Measurements from ENCODE around the gene PER2.

The PER2 gene

DNA sequence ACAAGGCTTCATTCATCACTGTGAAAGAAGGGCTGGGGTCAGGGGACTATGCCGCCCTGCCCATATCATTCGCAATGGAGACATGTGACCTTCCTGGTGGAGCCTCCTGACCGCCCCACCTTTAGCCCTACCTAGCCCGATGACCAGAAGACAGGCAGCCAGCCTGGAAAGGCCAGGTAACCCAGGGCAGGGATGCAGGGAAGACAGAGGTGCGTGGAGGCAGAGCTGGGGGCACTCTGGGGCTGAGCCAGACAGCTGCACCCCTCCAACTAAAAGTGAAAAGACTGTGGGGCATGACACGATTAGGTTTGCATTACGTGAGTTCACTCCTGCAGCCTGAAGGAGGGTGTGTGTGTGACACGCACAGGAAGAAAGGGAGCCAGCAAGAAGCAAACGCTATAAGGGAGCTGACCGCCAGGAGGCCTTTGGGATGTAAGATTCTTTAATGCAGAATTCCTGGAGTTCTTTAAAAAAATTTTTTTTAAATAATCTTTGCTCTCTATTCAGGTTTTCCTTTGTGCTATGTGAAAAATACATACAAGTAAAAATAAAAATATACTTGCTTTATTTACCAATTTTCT lies 44.8 kb downstream of the PER2 start:
- no peak for DNase-seq

- DNase-seq: no peak
Measured at GRCh38 chr2:238242731-238243495, 45.5 kb downstream of the PER2 start.

DNA sequence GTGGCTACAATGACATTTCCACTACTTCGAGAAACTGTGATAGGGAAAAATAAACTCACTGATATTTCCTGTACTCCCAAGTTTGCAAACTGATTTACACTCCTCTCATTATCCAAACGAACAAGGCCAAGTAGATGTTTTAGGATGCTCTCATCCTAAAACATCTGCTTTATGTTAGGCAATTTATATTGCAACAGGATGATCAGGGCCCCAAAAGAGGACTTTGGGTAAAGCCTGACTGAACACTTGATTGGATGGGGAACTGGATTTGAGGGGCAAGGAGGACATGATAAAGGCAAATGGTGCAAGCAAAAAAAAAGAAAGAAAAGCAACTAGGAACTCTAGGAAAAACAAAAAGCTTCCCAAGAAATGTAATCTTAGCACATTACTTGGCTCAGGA lies 46.4 kb downstream of the PER2 start:
- DNase-seq: no peak

DNA sequence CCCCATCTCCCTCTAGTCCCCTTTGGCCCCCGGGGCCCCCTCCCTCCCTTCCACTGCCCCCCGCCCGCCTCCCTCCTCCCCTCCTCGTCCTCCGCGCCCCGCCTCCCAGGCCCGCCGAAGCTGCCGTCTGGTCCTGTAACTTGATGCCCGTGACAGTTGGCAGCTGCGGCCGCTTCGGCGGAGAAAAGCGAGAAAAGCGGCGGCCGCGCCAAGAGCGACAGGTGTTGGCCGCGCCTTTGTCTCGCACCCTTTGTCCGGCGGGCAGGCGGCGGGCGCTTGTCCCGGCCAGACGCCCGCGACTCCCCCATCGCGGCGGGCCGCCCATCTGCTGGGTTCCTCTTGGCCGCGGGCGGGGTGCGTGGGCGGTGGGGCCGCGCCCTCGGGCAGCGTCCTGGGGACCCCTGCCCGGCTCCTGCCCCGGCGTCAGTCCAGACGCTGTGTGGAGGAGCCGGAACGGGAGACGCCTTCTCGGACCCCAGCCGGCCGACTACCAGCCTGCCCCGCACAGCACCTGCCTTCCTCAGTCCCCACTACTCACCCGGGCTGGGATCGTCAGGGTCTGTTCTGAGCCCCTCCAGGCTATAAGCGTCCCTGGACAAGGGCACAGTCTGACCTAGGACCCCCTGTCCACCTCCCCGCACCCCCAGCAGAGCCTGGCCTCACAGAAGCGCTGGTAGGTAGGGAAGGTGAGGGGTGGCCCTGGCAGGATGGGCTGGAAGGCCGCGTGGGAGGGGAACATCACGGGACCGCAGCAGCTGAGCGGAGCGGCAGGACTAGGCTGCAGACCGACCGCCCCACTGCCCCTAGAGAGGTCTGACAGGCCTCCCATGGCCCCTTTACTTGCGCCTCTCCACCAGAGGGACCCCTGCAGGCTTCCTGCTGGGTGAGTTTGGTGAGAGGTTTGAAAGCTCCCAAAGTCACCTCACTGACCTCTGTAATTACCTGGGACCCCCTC lies 47.4 kb downstream of the PER2 start:
- DNase-seq: peak; percentile 11

- peak; percentile 86 for DNase-seq
Measured at GRCh38 chr2:238239863-238240756, 48.3 kb downstream of the PER2 start, which contains the start of gene HES6. HES6 (minus strand) TSS chr2:238240038; CDS start chr2:238239905, 133 bp downstream.

DNA sequence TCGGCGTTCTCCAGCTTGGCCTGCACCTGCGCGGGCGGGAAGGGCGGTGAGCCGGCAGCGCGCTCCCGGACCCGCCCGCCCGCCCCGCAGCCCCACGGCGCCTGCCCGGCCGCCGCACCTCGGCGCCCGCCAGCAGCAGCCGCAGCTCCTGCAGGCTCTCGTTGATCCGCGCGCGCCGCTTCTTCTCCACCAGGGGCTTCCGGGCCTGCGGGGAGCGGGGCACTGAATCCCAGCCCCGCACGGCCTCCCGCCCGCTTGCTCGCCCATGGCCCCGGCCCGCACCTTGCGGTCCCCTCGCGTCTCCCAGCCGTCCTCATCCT lies 48.9 kb downstream of the PER2 start:
- no peak for DNase-seq

DNA sequence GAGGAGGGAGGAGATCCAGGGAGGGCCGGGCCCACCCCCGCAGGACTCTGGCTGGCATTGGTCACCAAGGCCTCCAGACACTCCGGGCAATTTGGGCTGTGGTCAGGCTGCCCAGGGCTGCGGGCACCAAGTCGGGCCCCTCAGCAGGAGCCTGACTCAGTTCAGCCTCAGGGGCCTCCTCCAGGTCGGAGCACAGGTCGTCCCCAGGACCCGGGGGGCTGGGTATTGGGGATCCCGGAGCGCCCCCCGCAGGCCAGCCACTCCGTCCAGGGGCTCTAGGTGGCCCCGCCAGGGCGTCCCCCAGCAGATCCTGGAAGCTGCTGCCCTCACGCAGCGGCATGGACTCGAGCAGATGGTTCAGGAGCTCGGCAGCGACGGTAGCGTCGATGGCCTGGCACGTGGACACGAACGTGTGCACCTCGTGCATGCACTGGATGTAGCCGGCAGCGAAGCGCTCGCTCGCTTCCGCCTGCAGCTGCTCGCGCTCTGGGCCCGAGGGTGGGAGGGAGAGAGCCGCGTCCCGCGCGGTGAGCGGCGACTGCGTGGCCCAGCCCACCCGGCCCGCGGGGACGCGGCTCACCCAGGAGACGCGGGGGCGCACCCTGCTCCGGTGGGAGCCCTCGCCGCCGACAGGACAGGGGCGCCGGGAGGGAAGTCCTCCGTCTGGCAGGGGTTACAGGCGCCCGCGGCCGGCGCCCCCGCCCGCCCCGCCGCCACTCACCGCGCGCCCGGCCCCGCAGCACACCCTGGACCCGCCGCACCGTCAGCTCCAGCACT lies 49.5 kb downstream of the PER2 start:
- peak; percentile 10 for DNase-seq

GRCh38 chr2:238238311-238238765 lies 50.1 kb downstream of the PER2 start:
- no peak for DNase-seq

GRCh38 chr2:238237431-238238135 lies 50.8 kb downstream of the PER2 start:
- DNase-seq: no peak

DNA sequence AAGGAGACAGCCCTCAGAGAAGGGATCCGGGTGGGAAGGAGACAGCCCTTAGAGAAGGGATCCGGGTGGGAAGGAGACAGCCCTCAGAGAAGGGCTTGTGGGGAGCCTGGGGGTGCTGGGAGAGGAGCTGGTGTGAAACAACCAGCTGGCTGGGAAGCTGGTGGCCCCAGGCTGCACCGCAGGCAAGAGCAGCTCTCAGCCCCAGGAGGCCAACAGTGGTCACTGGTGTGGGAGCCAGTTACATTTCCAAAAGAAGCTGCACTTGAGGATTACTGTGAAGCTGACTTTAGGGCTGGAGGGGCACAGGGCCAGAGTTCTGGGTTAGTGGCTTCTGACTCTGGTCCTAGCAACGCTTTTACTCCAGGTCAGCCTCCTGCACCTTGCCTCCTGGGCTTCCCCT lies 51.8 kb downstream of the PER2 start:
- no peak for DNase-seq

DNA sequence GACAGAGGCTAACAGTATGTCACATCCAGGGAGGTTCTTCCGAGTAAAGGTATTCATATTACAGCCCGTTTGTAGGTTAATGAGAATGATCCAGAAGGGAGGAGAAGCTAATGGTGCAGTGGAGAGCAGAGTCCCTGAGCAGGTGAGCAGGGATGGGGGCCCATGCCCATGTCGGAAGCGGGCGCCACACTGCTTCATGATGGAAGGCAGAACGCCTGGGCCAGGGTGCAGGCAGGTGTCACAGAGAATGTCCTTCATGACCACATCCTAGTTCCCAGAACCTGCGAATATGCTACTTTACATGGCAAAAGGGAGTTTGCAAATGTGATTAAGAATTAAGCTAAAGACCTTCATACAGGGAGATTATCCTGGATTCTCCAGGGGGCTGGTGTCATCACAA lies 52.6 kb downstream of the PER2 start:
- DNase-seq: no peak

GRCh38 chr2:238235331-238235732 lies 53.1 kb downstream of the PER2 start:
- DNase-seq: peak; percentile 26

DNA sequence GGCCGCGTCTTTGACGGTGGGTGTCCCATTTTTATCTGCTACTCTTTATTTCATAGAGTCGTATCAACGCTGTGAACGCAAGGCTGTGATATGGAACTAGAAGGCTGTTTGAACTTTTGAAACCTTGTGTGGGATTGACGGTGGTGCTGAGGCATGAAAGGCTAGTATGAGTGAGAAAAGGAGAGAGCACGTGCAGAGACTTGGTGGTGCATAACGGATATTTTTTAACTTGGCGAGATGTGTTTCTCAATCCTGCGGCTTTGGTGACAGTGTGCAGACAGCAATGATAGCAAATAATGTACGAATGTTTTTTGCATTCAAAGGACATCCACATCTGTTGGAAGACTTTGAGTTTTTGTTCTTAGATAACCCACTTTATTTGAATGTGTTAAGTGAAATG lies 54.8 kb downstream of the PER2 start:
- no peak for DNase-seq

GRCh38 chr2:238231809-238232208 lies 56.6 kb downstream of the PER2 start:
- no peak for DNase-seq

DNA sequence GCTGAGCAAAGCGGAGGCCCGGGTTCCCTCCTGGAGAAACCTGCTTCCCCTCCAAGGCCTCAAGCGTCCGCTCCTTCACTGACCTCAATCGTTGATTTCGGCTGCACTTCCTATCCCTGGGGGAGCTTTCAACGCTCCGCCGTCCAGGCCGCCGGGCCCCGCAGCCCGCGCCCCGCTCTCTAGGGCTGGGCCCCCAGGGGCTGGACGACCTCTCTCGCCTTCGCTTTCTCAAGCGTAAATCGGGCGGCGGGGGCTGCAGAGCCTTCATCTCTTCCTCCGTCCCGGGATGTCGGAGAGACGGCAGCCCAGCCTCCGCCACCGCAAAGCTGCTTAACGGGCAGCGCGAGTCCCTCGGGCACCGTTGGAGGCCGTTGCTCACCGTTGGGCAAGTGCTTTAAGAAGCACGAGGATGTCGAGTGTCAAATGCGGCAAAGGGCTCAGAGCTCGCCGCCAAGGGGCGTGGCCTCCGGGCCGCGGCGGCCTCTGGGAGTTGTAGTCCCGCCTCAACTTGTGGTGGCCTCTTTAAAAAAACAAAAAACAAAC lies 57.1 kb downstream of the PER2 start:
- peak; percentile 46 for DNase-seq

- no peak for DNase-seq
Measured at GRCh38 chr2:238230699-238231098, 57.7 kb downstream of the PER2 start.

- DNase-seq: no peak
Measured at GRCh38 chr2:238228700-238229099, 59.7 kb downstream of the PER2 start.

- DNase-seq: no peak
Measured at GRCh38 chr2:238227587-238228032, 60.8 kb downstream of the PER2 start.

DNA sequence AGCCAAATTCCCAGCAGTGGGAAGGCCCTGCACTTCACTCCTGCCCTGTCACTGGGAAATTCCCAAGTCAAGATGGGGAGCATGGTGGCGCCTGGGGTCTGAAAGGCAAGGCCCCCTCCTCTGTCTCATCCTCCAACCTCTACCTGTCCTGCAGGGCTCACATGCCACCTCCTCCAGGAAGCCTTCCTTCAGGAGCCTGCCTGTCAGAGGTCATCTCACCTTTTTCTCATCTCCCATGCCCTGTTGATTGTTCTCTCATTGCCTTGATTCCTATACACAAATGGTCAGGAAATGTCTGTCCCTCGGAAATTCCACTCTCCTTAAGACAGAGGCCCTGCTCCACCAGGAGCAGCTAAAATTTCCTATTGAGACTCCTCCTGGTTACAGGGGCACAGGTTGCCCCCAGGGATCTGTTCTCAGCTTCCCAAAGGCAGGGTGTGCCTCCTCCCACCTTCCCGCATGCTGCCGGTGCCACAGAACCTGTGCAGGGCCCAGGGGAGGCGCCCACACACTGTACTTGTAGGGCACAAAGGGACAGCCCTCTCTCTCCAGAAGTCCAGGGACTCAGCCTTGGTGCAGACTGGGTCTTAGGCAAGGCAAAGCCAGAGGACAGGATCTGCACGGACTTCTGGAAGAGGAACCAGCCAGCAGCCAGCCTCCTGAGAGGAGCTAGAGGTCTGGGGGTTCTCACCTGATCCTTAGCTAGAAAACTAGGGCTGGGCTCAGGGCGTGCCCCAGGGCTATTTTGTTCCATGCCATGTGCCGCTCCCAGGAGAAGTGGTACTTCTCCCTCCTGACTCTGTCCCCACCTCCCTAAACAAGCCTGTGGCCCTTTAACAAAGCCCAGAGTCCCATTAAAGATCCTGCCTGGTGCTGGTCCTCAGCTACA lies 61.5 kb downstream of the PER2 start:
- no peak for DNase-seq
